SK-N-SH (cell line): ENCODE data around the gene CHSY1. TPM values are rescaled to one million over a fixed set of nuclear protein-coding genes. Genes with fewer than 3 reads are reported as not detected.

Source experiments
- CTCF ChIA-PET: fragments of 300-600, 350-600 bp; formaldehyde crosslinking; extraction: SDS; loops from one replicate; lab custom pipeline; 2021; lab: Yijun Ruan, JAX
- POLR2A ChIA-PET: fragments of 350-600 bp; sonication (Branson Sonifier 250); formaldehyde crosslinking; extraction: SDS; loops from one replicate; lab custom pipeline; 2020; ENCODE audit warnings: antibody characterized with exemption, inconsistent platforms; lab: Yijun Ruan, JAX
- DNase-seq: peaks from one replicate; pipeline ENCODE4 v3.0.0; 2012
- H2AFZ ChIP-seq: fragments of 200-600 bp; sonication (generic); 2 replicates; pipeline ENCODE4 v1.8.1; 2016; ENCODE audit warnings: antibody characterized with exemption, mild to moderate bottlenecking, low read depth
- H3F3A ChIP-seq: fragments of 200-600 bp; sonication (generic); replicated peaks from 2 replicates; pipeline ENCODE3; 2016; ENCODE audit warnings: antibody characterized with exemption, mild to moderate bottlenecking; ENCODE audit not compliant: insufficient read depth
- H3K27ac ChIP-seq, 2 experiments: fragments of 200-500 bp in 1 of 2; fragments of 200-600 bp in 1 of 2; sonication (Bioruptor generic) in 1 of 2; sonication (generic), shearing (Covaris generic) in 1 of 2; 2 replicates each; pipeline versions ENCODE4 v1.5.1 to v1.6.1; 2014 to 2016; ENCODE audit warnings: low read depth in 2 of 2, inconsistent platforms in 1 of 2, low read length in 1 of 2, mild to moderate bottlenecking in 1 of 2, mixed read lengths in 1 of 2
- H3K27me3 ChIP-seq: fragments of 200-600 bp; sonication (generic), shearing (Covaris generic); 2 replicates; pipeline ENCODE4 v1.6.1; 2016; ENCODE audit warnings: mixed run types; ENCODE audit not compliant: insufficient read depth
- H3K36me3 ChIP-seq, 2 experiments: fragments of 200-500 bp in 1 of 2; fragments of 200-600 bp in 1 of 2; sonication (Bioruptor generic) in 1 of 2; sonication (generic) in 1 of 2; replicated peaks in 1 of 2; 2 replicates each; pipeline versions ENCODE3 to v1.5.1; 2014 to 2016; ENCODE audit warnings: low read length in 1 of 2, mild to moderate bottlenecking in 1 of 2; ENCODE audit not compliant: insufficient read depth in 2 of 2, control insufficient read depth in 1 of 2
- H3K4me1 ChIP-seq, 2 experiments: fragments of 200-500 bp in 1 of 2; fragments of 200-600 bp in 1 of 2; sonication (Bioruptor generic) in 1 of 2; sonication (generic), shearing (Covaris generic) in 1 of 2; 2 replicates each; pipeline versions ENCODE4 v1.5.1 to v1.6.1; 2014 to 2016; ENCODE audit warnings: low read depth in 1 of 2, low read length in 1 of 2, mixed run types in 1 of 2; ENCODE audit not compliant: insufficient read depth in 2 of 2, control insufficient read depth in 1 of 2
- H3K4me2 ChIP-seq: fragments of 200-600 bp; sonication (generic), shearing (Covaris generic); 2 replicates; pipeline ENCODE4 v1.6.1; 2017; ENCODE audit warnings: mixed run types
- H3K4me3 ChIP-seq, 2 experiments: fragments of 200-500 bp in 1 of 2; fragments of 200-600 bp in 1 of 2; sonication (Bioruptor generic) in 1 of 2; sonication (generic), shearing (Covaris generic) in 1 of 2; 2 replicates each; pipeline versions ENCODE4 v1.5.1 to v1.8.1; 2014 to 2016; ENCODE audit warnings: low read depth in 2 of 2, inconsistent platforms in 1 of 2, low read length in 1 of 2, mild to moderate bottlenecking in 1 of 2, mixed read lengths in 1 of 2, moderate library complexity in 1 of 2
- H3K79me2 ChIP-seq: fragments of 200-600 bp; sonication (generic); 2 replicates; pipeline ENCODE4 v1.8.1; 2017; ENCODE audit warnings: mild to moderate bottlenecking; ENCODE audit not compliant: insufficient read depth
- H3K9ac ChIP-seq: fragments of 200-600 bp; sonication (generic); 2 replicates; pipeline ENCODE4 v1.6.1; 2017; ENCODE audit warnings: mixed run types
- H3K9me2 ChIP-seq: fragments of 200-600 bp; sonication (generic); 2 replicates; pipeline ENCODE4 v1.6.1; 2017; ENCODE audit warnings: mixed run types
- H3K9me3 ChIP-seq: fragments of 200-600 bp; sonication (generic); 2 replicates; pipeline ENCODE4 v1.6.1; 2017; ENCODE audit warnings: mixed run types, mild to moderate bottlenecking, moderate library complexity
- H4K20me1 ChIP-seq: fragments of 200-600 bp; sonication (generic); 2 replicates; pipeline ENCODE4 v1.6.1; 2017; ENCODE audit warnings: mild to moderate bottlenecking, mixed run types; ENCODE audit not compliant: insufficient read depth
- CHD2 ChIP-seq: fragments of 150-350 bp; IDR thresholded peaks from 2 replicates; pipeline ENCODE4 v1.6.1; 2018; ENCODE audit warnings: low read length; ENCODE audit not compliant: partially characterized antibody
- EP300 ChIP-seq, 2 experiments: IDR thresholded peaks; 2 replicates each; pipeline versions ENCODE4 v1.4.0 to v1.6.1; 2012; ENCODE audit warnings: borderline replicate concordance in 1 of 2, low read depth in 1 of 2, low read length in 1 of 2
- EZH2phosphoT487 ChIP-seq: fragments of 200-600 bp; sonication (generic); IDR thresholded peaks from 2 replicates; pipeline ENCODE4 v1.6.1; 2017; ENCODE audit warnings: low read depth, mixed run types, mild to moderate bottlenecking, antibody characterized with exemption, moderate library complexity, borderline replicate concordance
- FOSL2 ChIP-seq: IDR thresholded peaks from 2 replicates; pipeline ENCODE4 v1.4.0; 2012; ENCODE audit warnings: low read depth, mild to moderate bottlenecking, moderate library complexity, borderline replicate concordance
- FOXJ3 ChIP-seq: sonication (generic); formaldehyde crosslinking; IDR thresholded peaks from 2 replicates; pipeline ENCODE4 v1.5.1; 2020; ENCODE audit warnings: mild to moderate bottlenecking, missing genetic modification reagents
- FOXM1 ChIP-seq: IDR thresholded peaks from 2 replicates; pipeline ENCODE4 v1.4.0; 2012; ENCODE audit warnings: low read depth, mild to moderate bottlenecking
- GABPA ChIP-seq: IDR thresholded peaks from 2 replicates; pipeline ENCODE4 v1.4.0; 2012; ENCODE audit warnings: low read depth, mild to moderate bottlenecking
- MEF2A ChIP-seq: IDR thresholded peaks from 2 replicates; pipeline ENCODE4 v1.4.0; 2012; ENCODE audit warnings: low read depth, borderline replicate concordance
- MXI1 ChIP-seq: IDR thresholded peaks from 2 replicates; pipeline ENCODE4 v1.6.1; 2012; ENCODE audit warnings: mild to moderate bottlenecking, low read depth, low read length, improper control_type of control experiment
- NFIC ChIP-seq: IDR thresholded peaks from 2 replicates; pipeline ENCODE4 v1.4.0; 2012; ENCODE audit warnings: borderline replicate concordance
- REST ChIP-seq: IDR thresholded peaks from 2 replicates; pipeline ENCODE4 v1.6.1; 2012; ENCODE audit warnings: mild to moderate bottlenecking, low read depth, low read length, moderate library complexity
- RXRA ChIP-seq: IDR thresholded peaks from 2 replicates; pipeline ENCODE4 v1.4.0; 2012; ENCODE audit warnings: low read depth, mild to moderate bottlenecking, borderline replicate concordance
- TCF12 ChIP-seq: IDR thresholded peaks from 2 replicates; pipeline ENCODE4 v1.4.0; 2012
- USF1 ChIP-seq: IDR thresholded peaks from 2 replicates; pipeline ENCODE4 v1.4.0; 2012; ENCODE audit warnings: low read depth, borderline replicate concordance
- YY1 ChIP-seq: IDR thresholded peaks from 2 replicates; pipeline ENCODE4 v1.4.0; 2012; ENCODE audit warnings: low read depth, mild to moderate bottlenecking
- WGBS: methylation state at CpG from one replicate; pipeline ENCODE4 v1.1.6; 2017; ENCODE audit warnings: low lambda C conversion rate; 5-methylcytosine and 5-hydroxymethylcytosine counted together
- polyA plus RNA-seq, 3 experiments: library from polyadenylated mRNA; depleted of rRNA; stranded (reverse); fragments of >200 nt; gene quantifications; 2 replicates each; pipeline ENCODE4 v1.2.3, GENCODE V29; 2012
- TF ChIP-seq, protein P1 (sequence below): IDR thresholded peaks from 2 replicates; pipeline ENCODE4 v1.4.0; 2012; ENCODE audit warnings: low read depth
- TF ChIP-seq, protein P2 (sequence below): fragments of 200-600 bp; sonication (generic); IDR thresholded peaks from 2 replicates; pipeline ENCODE4 v1.6.1; 2017; ENCODE audit warnings: antibody characterized with exemption, mild to moderate bottlenecking, moderate library complexity
- TF ChIP-seq, protein P3 (sequence below): IDR thresholded peaks from 2 replicates; pipeline ENCODE4; 2012

The CHSY1 gene
- polyA plus RNA-seq, 1 of the 3 experiments (the other 2 are of a cell fraction) = 15.7 TPM

DNA sequence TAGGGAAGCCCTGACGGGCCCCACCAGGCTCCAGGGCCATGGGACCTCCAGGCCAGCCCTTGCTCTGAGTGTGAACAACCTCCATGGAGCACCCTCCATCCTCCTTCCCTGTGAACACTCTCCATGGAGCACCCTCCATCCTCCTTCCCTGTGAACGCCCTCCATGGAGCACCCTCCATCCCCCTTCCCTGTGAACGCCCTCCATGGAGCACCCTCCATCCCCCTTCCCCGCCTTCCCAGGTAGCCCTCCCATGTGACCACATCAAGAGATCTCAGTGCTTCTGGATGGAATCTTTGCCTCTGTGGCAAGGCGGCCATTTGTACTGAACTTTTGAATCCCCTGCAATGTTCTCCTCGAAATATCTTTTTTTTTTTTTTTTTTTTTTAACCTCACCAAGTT is 66.5 kb downstream of the CHSY1 start:
- no peaks in the 10 kb centered on the region for H3K9me2 ChIP-seq
- H3F3A ChIP-seq = no peaks in the 10 kb centered on the region
- DNase-seq = no peak
- 93% methylated on average over 6 of the region's 6 CpGs for WGBS
- no peak overlapping the region for H3K4me2 ChIP-seq
- peaks cover 12 to 16% of the 10 kb centered on the region in 2 experiments for H3K36me3 ChIP-seq
- H3K79me2 ChIP-seq = peaks cover 96% of the 10 kb centered on the region
- H3K9ac ChIP-seq = no peak overlapping the region
- peaks cover 17 to 31% of the 10 kb centered on the region in 2 experiments; a peak in 3 of 4 replicates for H3K4me1 ChIP-seq
- H3K27me3 ChIP-seq = no peaks in the 10 kb centered on the region
- H3K4me3 ChIP-seq = no peak overlapping the region
- H3K27ac ChIP-seq = no peak overlapping the region; a peak in 1 of 4 replicates
- peaks cover 47% of the 10 kb centered on the region for H4K20me1 ChIP-seq
- H2AFZ ChIP-seq = no peak overlapping the region
- H3K9me3 ChIP-seq = no peaks in the 10 kb centered on the region
- TF ChIP-seq MXI1 (no peak), FOSL2 (no peak), USF1 (no peak), REST (no peak), YY1 (no peak), CHD2 (no peak), MEF2A (no peak), TCF12 (no peak), EZH2phosphoT487 (no peak), FOXJ3 (CRISPR knock-in tag) (no peak), RXRA (no peak), EP300 (IDR thresholded peaks at IDR 0.05; ENCODE audit: borderline replicate concordance in 1 of 2, low read depth in 1 of 2, low read length in 1 of 2) (no peak), NFIC (no peak), FOXM1 (no peak), GABPA (no peak)
- TF ChIP-seq, protein P1, sequence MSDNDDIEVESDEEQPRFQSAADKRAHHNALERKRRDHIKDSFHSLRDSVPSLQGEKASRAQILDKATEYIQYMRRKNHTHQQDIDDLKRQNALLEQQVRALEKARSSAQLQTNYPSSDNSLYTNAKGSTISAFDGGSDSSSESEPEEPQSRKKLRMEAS = no peak
- TF ChIP-seq, protein P2, sequence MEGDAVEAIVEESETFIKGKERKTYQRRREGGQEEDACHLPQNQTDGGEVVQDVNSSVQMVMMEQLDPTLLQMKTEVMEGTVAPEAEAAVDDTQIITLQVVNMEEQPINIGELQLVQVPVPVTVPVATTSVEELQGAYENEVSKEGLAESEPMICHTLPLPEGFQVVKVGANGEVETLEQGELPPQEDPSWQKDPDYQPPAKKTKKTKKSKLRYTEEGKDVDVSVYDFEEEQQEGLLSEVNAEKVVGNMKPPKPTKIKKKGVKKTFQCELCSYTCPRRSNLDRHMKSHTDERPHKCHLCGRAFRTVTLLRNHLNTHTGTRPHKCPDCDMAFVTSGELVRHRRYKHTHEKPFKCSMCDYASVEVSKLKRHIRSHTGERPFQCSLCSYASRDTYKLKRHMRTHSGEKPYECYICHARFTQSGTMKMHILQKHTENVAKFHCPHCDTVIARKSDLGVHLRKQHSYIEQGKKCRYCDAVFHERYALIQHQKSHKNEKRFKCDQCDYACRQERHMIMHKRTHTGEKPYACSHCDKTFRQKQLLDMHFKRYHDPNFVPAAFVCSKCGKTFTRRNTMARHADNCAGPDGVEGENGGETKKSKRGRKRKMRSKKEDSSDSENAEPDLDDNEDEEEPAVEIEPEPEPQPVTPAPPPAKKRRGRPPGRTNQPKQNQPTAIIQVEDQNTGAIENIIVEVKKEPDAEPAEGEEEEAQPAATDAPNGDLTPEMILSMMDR = no peak
- TF ChIP-seq, protein P3, sequence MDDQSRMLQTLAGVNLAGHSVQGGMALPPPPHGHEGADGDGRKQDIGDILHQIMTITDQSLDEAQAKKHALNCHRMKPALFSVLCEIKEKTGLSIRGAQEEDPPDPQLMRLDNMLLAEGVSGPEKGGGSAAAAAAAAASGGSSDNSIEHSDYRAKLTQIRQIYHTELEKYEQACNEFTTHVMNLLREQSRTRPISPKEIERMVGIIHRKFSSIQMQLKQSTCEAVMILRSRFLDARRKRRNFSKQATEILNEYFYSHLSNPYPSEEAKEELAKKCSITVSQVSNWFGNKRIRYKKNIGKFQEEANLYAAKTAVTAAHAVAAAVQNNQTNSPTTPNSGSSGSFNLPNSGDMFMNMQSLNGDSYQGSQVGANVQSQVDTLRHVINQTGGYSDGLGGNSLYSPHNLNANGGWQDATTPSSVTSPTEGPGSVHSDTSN = no peak
- TF ChIP-seq, all 33 proteins: peak for 0
- POLR2A ChIA-PET = interaction anchor here (0.7 kb wide), 1 partner anchor 57 kb away, joined by 6 read pairs; no protein-coding TSS in a partner anchor
- CTCF ChIA-PET = no interaction called here
